Measurements from ENCODE around the gene MYPOP. TPM values are rescaled to one million over a fixed set of nuclear protein-coding genes. Genes with fewer than 3 reads are reported as not detected.

Gene MYPOP
- total and polyA plus RNA-seq, 10 of the 15 experiments (the other 5 are each of a cell fraction or from before 2014, with no cell fraction given), result 0.47 to 9.4 (median 1.4) TPM

GRCh38 chr19:45890877-45891276, 11.5 kb downstream of the MYPOP start:
- H3K79me2 ChIP-seq (ENCODE audit: control insufficient read depth, insufficient read depth, low read length), result no peaks in the 10 kb centered on the region
- peaks cover 3% of the 10 kb centered on the region; the same call in 1 of the 2 replicates for H3K4me1 ChIP-seq (ENCODE audit: control insufficient read depth, insufficient read depth, low read length)
- no peak overlapping the region for H3K9ac ChIP-seq (ENCODE audit: control insufficient read depth, insufficient read depth, low read length)
- H3K4me2 ChIP-seq (ENCODE audit: control insufficient read depth, insufficient read depth), result no peak overlapping the region
- TF ChIP-seq BHLHE40 (IDR thresholded peaks at IDR 0.05; ENCODE audit: borderline replicate concordance in 1 of 2, low read depth in 2 of 2, low read length in 1 of 2) (no peak), SREBF1 (IDR thresholded peaks at IDR 0.05; ENCODE audit: low read length) (no peak), CBX5 (IDR thresholded peaks at IDR 0.05; ENCODE audit: low read depth) (no peak), EGR1 (IDR thresholded peaks at IDR 0.05; ENCODE audit: borderline replicate concordance in 1 of 2, low read depth in 2 of 2, low read length in 2 of 2) (no peak), ZNF24 (IDR thresholded peaks at IDR 0.05) (no peak), ZBTB40 (IDR thresholded peaks at IDR 0.05; ENCODE audit: borderline replicate concordance) (no peak), KAT2A (conservative IDR thresholded peaks at IDR 0.05; ENCODE audit: control insufficient read depth, low read depth, low read length) (no peak), MTA2 (IDR thresholded peaks at IDR 0.05; ENCODE audit: low read depth) (no peak), CEBPB (IDR thresholded peaks at IDR 0.05; ENCODE audit: borderline replicate concordance in 1 of 2, low read depth in 2 of 2, low read length in 2 of 2) (no peak), NR2C2 (IDR thresholded peaks at IDR 0.05; ENCODE audit: borderline replicate concordance, control insufficient read depth, insufficient read length, low read depth) (no peak), E2F4 (IDR thresholded peaks at IDR 0.05; ENCODE audit: low read depth, low read length) (no peak), TCF12 (IDR thresholded peaks at IDR 0.05; ENCODE audit: low read depth, low read length) (no peak), CBFB (IDR thresholded peaks at IDR 0.05; ENCODE audit: low read depth) (no peak), RUNX3 (IDR thresholded peaks at IDR 0.05; ENCODE audit: low read length) (no peak), MYC (IDR thresholded peaks at IDR 0.05; ENCODE audit: insufficient read depth, insufficient read length, insufficient replicate concordance, low read length, severe bottlenecking) (no peak), MLLT1 (IDR thresholded peaks at IDR 0.05) (no peak), POLR2AphosphoS2 (IDR thresholded peaks at IDR 0.05; ENCODE audit: low read depth, low read length) (no peak), ATF3 (IDR thresholded peaks at IDR 0.05; ENCODE audit: borderline replicate concordance, extremely low read depth, low read depth, low read length) (no peak)
- BruUV-seq (replicated peaks), result no TSS peak
- ChIA-PET CTCF (no interaction called here), SMC1A (ENCODE audit: uncharacterized antibody, unreplicated experiment) (no interaction called here), RAD21 (ENCODE audit: unreplicated experiment) (no interaction called here), POLR2A (interaction anchor here (0.6 kb wide), 1 partner anchor 175 kb away, joined by 4 read pairs; no protein-coding TSS in a partner anchor)
- FAIRE-seq (no peak), ATAC-seq (no peak), DNase-seq (ENCODE audit: low read depth, low spot score) (no peak)
- no peaks in the 10 kb centered on the region; a peak in 1 of 4 replicates for H3K36me3 ChIP-seq (ENCODE audit: control insufficient read depth in 2 of 2, insufficient read depth in 2 of 2, low read length in 1 of 2)
- H4K20me1 ChIP-seq (ENCODE audit: control insufficient read depth, insufficient read depth), result no peaks in the 10 kb centered on the region
- 87% methylated on average over 13 of the region's 17 CpGs for WGBS (ENCODE audit: insufficient coverage, insufficient replicate concordance, low lambda C conversion rate, missing lambda C conversion rate)
- in situ Hi-C loops (cut with MboI) (no loop called here), intact Hi-C loops (cut with micrococcal nuclease; ENCODE audit: unreplicated experiment) (no loop called here)
- no peak overlapping the region for H3K4me3 ChIP-seq
- H2AFZ ChIP-seq (ENCODE audit: control insufficient read depth, low read depth, low read length), result no peak overlapping the region
- no peaks in the 10 kb centered on the region for H3K27me3 ChIP-seq (replicated peaks in 1 of 2; ENCODE audit: control insufficient read depth in 2 of 2, insufficient read depth in 2 of 2, low read length in 1 of 2)
- H3K27ac ChIP-seq (ENCODE audit: control insufficient read depth, insufficient read depth), result no peak overlapping the region
- H3K9me3 ChIP-seq (replicated peaks; ENCODE audit: control insufficient read depth, insufficient read depth, low read length), result no peaks in the 10 kb centered on the region

Data from GM12878 (cell line).